Effector memory CD4-positive, alpha-beta T cell (primary cell): ENCODE data around the gene CPLX1.

Experiments
- DNase-seq, 3 donors: peaks; one replicate each; pipeline ENCODE4 v3.0.0-alpha.2; 2020
- H3K27ac ChIP-seq: 2 replicates; pipeline ENCODE4 v1.7.0; 2013; ENCODE audit warnings: mild to moderate bottlenecking, low read length, moderate library complexity; ENCODE audit not compliant: insufficient read depth, poor library complexity, severe bottlenecking
- H3K27me3 ChIP-seq: replicated peaks from 2 replicates; pipeline ENCODE4 v1.7.0; 2013; ENCODE audit warnings: mild to moderate bottlenecking, low read length; ENCODE audit not compliant: insufficient read depth, control insufficient read depth, poor library complexity, severe bottlenecking
- H3K36me3 ChIP-seq: 2 replicates; pipeline ENCODE4 v1.7.0; 2013; ENCODE audit warnings: mild to moderate bottlenecking, low read length, moderate library complexity; ENCODE audit not compliant: control insufficient read depth, insufficient read depth
- H3K4me1 ChIP-seq: 2 replicates; pipeline ENCODE4 v1.7.0; 2013; ENCODE audit warnings: low read length, mild to moderate bottlenecking; ENCODE audit not compliant: control insufficient read depth, insufficient read depth, poor library complexity, severe bottlenecking
- H3K4me3 ChIP-seq: 2 replicates; pipeline ENCODE4 v1.7.0; 2013; ENCODE audit warnings: low read length, low read depth, mild to moderate bottlenecking; ENCODE audit not compliant: insufficient read depth, poor library complexity, severe bottlenecking
- H3K9me3 ChIP-seq: 2 replicates; pipeline ENCODE4 v1.7.0; 2013; ENCODE audit warnings: mild to moderate bottlenecking, low read length, moderate library complexity; ENCODE audit not compliant: control insufficient read depth

The CPLX1 gene

DNA sequence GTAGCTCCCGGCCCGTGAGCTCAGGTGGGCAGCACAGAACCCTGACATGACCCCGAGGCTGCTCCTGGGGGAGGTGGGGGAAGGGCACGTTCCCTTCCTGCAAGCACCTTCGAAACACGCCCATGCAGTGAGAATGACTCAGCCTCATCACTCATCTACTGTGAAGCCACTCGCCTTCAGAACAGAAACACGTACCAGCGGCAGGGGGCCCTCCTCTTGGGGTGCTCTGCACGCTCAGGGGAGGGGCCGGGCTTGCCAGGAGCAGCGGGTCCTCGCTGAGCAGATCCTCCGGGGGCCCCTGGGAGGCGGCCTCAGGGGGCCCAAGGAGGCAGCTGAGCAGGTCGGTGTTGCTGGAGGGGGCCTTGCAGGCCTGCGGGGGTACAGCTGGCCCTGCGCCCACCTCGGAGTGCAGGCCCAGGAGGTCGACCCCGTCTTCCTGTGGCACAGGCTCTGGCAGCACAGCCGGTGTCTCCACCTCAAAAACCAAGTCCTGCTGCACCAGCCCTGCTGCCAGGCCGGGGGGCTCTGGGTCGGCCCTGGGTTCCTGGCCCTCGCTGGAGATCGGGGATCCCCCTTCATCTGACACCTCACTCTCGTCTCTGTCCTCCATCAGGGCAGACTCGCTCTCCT is 40.9 kb upstream of the CPLX1 start:
- no peaks in the 10 kb centered on the region for H3K27me3 ChIP-seq
- H3K9me3 ChIP-seq = no peaks in the 10 kb centered on the region
- H3K4me3 ChIP-seq = no peak overlapping the region
- no peak for DNase-seq
- no peaks in the 10 kb centered on the region for H3K4me1 ChIP-seq
- H3K27ac ChIP-seq = no peak overlapping the region
- H3K36me3 ChIP-seq = peaks cover 75% of the 10 kb centered on the region

GRCh38 chr4:866068-866760 is 40.3 kb upstream of the CPLX1 start:
- Histone ChIP-seq H3K4me3 (no peak overlapping the region), H3K27me3 (no peaks in the 10 kb centered on the region), H3K36me3 (peaks cover 77% of the 10 kb centered on the region), H3K9me3 (no peaks in the 10 kb centered on the region), H3K4me1 (no peaks in the 10 kb centered on the region), H3K27ac (no peak overlapping the region)
- DNase-seq = no peak

- Histone ChIP-seq H3K4me3 (no peak overlapping the region), H3K9me3 (no peaks in the 10 kb centered on the region), H3K36me3 (peaks cover 80% of the 10 kb centered on the region), H3K27ac (no peak overlapping the region), H3K4me1 (no peaks in the 10 kb centered on the region), H3K27me3 (no peaks in the 10 kb centered on the region)
- DNase-seq = no peak
These were observed 39.6 kb upstream of the CPLX1 start for GRCh38 chr4:865572-865971.

DNA sequence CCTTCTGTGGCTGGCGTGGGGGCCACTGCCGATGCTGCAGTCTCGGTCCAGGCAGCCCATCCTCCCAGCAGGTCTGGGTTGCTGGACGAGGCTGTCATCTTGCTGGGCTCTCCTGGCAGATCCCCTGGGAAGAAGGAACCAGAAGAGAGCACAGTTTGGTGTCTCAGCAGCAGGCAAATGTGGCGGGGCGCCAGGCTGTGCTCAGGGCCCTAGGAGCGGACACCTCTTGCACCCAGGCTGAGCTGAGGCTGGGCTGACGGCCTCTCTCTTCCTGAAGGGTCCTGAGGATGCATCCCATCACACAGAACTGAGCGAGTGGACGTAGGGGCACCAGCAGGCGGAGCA is 39.2 kb upstream of the CPLX1 start:
- no peak for DNase-seq
- Histone ChIP-seq H3K36me3 (peaks cover 81% of the 10 kb centered on the region), H3K27me3 (no peaks in the 10 kb centered on the region), H3K4me1 (no peaks in the 10 kb centered on the region), H3K9me3 (no peaks in the 10 kb centered on the region), H3K4me3 (no peak overlapping the region), H3K27ac (no peak overlapping the region)

DNA sequence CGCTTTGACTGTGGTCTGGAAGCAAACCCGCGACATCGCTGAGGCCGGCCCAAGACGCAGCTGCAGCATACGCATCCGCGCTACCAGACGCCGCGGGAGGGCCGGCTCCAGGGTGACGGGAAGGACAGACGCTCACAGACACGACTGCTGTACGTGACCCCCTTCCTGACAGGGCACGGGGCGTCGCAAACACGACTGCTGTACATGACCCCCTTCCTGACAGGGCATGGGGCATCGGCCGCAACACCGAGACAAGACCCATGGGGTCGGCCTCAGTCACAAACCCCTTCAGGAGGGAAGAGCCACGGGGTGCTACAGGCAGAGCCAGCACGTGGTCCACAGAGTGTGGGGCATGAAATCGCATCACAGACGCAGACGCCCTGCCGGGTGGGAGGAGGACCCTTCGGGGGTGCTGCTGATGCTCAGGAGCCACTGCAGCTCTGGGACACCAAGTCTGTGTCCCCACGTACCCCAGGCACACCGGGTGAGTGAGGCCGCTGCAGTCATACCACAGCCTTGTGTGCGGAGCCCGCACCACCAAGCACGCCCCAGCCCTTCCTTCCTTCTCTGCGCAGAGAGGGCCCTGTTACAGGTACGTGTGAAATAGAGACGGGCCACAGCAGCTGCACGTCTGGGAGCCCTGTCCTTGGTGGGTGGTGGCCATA is 38.7 kb upstream of the CPLX1 start:
- H3K9me3 ChIP-seq = no peaks in the 10 kb centered on the region
- DNase-seq = no peak
- H3K36me3 ChIP-seq = peaks cover 85% of the 10 kb centered on the region
- H3K27ac ChIP-seq = no peak overlapping the region
- H3K27me3 ChIP-seq = no peaks in the 10 kb centered on the region
- H3K4me3 ChIP-seq = no peak overlapping the region
- H3K4me1 ChIP-seq = no peaks in the 10 kb centered on the region

DNA sequence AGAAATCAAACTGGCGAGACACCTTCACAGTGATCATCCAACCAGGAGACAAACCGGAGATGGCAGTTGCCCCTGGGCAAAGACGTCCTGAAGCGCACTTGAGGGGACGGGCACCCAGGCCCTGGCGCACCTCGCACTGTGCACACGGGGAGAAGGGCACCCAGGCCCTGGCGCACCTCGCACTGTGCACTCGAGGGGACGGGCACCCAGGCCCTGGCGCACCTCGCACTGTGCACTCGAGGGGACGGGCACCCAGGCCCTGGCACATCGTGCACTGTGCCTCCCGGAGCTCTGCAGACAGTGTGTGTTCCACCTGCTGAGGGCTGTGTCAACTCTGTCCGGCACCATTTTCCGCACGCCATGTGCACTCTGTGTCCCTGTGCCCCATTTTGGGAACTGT is 34.6 kb upstream of the CPLX1 start:
- H3K36me3 ChIP-seq = peaks cover 81% of the 10 kb centered on the region

DNA sequence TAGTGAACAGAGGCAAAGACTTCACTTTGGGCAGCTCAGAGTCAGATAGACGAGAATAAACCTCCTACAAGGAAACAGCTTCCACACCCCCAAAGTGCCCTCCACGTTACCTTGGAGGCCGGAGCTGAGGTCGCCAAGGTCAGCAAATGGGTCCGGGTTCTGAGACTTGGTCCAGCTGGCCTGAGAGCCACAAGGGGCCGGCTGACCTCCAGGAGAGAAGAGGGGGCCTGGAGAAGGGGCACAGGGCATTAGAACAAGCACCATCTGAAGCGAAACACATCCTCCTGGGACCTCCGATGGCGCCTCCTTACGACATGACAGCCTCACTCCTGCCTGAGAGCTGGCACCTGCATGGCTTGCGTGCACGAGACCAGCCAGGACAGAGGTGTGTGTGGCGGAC is 33.6 kb upstream of the CPLX1 start:
- H3K36me3 ChIP-seq = peaks cover 70% of the 10 kb centered on the region
- no peak overlapping the region for H3K27ac ChIP-seq
- DNase-seq = no peak
- no peaks in the 10 kb centered on the region for H3K4me1 ChIP-seq
- no peaks in the 10 kb centered on the region for H3K27me3 ChIP-seq
- no peak overlapping the region for H3K4me3 ChIP-seq
- H3K9me3 ChIP-seq = no peaks in the 10 kb centered on the region

More for the DNA sequence above, 34.6 kb upstream of the CPLX1 start:
- no peaks in the 10 kb centered on the region for H3K9me3 ChIP-seq
- no peak overlapping the region for H3K27ac ChIP-seq
- no peaks in the 10 kb centered on the region for H3K27me3 ChIP-seq
- no peak for DNase-seq
- no peak overlapping the region for H3K4me3 ChIP-seq
- H3K4me1 ChIP-seq = no peaks in the 10 kb centered on the region

GRCh38 chr4:858831-859451 is 33.0 kb upstream of the CPLX1 start:
- no peaks in the 10 kb centered on the region for H3K9me3 ChIP-seq
- no peak overlapping the region for H3K27ac ChIP-seq
- no peaks in the 10 kb centered on the region for H3K27me3 ChIP-seq
- no peaks in the 10 kb centered on the region for H3K4me1 ChIP-seq
- peaks cover 65% of the 10 kb centered on the region for H3K36me3 ChIP-seq
- DNase-seq = no peak
- no peak overlapping the region for H3K4me3 ChIP-seq

DNA sequence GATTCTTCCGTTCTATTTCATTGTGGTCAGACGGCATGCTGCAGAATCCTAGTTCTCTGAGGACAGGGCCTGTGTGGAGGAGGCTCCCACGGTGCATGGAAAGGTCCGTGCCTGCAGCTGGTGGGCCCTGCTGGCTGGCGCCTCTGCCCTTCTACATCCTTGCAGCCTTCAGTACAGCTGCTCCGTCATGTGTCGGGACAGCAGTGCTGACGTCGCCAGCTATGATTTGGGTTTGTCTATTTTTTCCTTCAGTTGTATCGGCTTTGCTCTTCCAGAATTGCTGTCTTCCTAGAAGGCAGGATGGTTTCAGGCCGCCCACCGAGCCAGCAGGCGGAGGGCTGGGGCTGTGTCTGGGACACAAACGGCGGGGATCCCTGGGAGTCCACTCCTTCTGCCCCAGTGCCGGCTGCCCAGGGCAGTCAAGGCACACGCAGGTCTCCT is 32.1 kb upstream of the CPLX1 start:
- H3K36me3 ChIP-seq = peaks cover 56% of the 10 kb centered on the region
- H3K4me1 ChIP-seq = no peaks in the 10 kb centered on the region
- no peaks in the 10 kb centered on the region for H3K9me3 ChIP-seq
- DNase-seq = no peak
- H3K27ac ChIP-seq = no peak overlapping the region
- no peaks in the 10 kb centered on the region for H3K27me3 ChIP-seq
- no peak overlapping the region for H3K4me3 ChIP-seq

DNA sequence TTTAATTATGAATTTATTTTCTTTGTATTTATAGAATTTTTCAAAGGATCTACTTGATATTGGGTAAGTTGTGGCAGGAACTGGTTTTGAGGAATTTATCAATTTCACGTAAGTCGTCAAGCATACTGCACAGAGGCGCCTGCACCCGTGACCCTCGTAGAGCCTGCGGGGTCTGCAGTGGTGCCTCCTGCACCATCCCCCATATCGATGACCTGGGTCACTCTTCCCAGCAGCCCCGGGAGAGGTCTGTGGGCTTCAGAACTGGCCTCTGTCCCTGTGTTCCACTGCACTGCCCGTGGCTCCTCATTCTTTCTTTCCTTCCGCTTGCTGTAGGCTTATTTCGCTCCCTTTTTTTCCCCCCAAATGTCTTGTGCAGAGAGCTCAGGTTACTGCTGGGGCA is 31.5 kb upstream of the CPLX1 start:
- no peaks in the 10 kb centered on the region for H3K4me1 ChIP-seq
- H3K36me3 ChIP-seq = peaks cover 51% of the 10 kb centered on the region
- no peak overlapping the region for H3K27ac ChIP-seq
- H3K9me3 ChIP-seq = no peaks in the 10 kb centered on the region
- no peak overlapping the region for H3K4me3 ChIP-seq
- no peaks in the 10 kb centered on the region for H3K27me3 ChIP-seq
- DNase-seq = no peak
